ENCODE measurements around the gene POU2F1.

The POU2F1 gene

GRCh38 chr1:167456926-167457325, 236.2 kb downstream of the POU2F1 start:
- H3F3A ChIP-seq (ENCODE audit: insufficient read depth, low read length): peaks cover 21% of the 10 kb centered on the region

GRCh38 chr1:167457936-167458584, 237.4 kb downstream of the POU2F1 start:
- Histone ChIP-seq H3K27ac (ENCODE audit: low read length) (no peak overlapping the region), H3K4me2 (ENCODE audit: low read depth, low read length) (no peak overlapping the region), H3K9me3 (replicated peaks; ENCODE audit: insufficient read depth, low read length) (no peaks in the 10 kb centered on the region), H3K4me1 (ENCODE audit: low read length) (peaks cover 5% of the 10 kb centered on the region; the same call in 1 of the 2 replicates), H3F3A (ENCODE audit: insufficient read depth, low read length) (peaks cover 21% of the 10 kb centered on the region), H3K4me3 (ENCODE audit: low read length) (no peak overlapping the region), H3K9ac (ENCODE audit: low read length) (no peak overlapping the region), H3K36me3 (replicated peaks; ENCODE audit: insufficient read depth, low read length) (no peaks in the 10 kb centered on the region), H4K20me1 (ENCODE audit: insufficient read depth, low read length) (no peaks in the 10 kb centered on the region), H3K79me2 (ENCODE audit: low read length) (no peaks in the 10 kb centered on the region), H2AFZ (ENCODE audit: low read length) (no peak overlapping the region), H3K9me2 (replicated peaks; ENCODE audit: insufficient read depth, low read length) (no peaks in the 10 kb centered on the region), H3K27me3 (replicated peaks; ENCODE audit: insufficient read depth, low read length) (no peaks in the 10 kb centered on the region)
- no peak for TF ChIP-seq CTCF (IDR thresholded peaks at IDR 0.05; ENCODE audit: low read length)
- TF ChIP-seq EZH2phosphoT487 (IDR thresholded peaks at IDR 0.05; ENCODE audit: low read length): no peak
- no peak for TF ChIP-seq EZH2 (optimal IDR thresholded peaks at IDR 0.05; ENCODE audit: low read depth, low read length)
- no peak for DNase-seq

More at GRCh38 chr1:167456926-167457325, 236.2 kb downstream of the POU2F1 start:
- no peaks in the 10 kb centered on the region for H3K27me3 ChIP-seq (replicated peaks; ENCODE audit: insufficient read depth, low read length)
- H2AFZ ChIP-seq (ENCODE audit: low read length): no peak overlapping the region
- H3K9ac ChIP-seq (ENCODE audit: low read length): no peak overlapping the region
- no peaks in the 10 kb centered on the region for H3K9me3 ChIP-seq (replicated peaks; ENCODE audit: insufficient read depth, low read length)
- no peak overlapping the region for H3K27ac ChIP-seq (ENCODE audit: low read length)
- DNase-seq: no peak
- H4K20me1 ChIP-seq (ENCODE audit: insufficient read depth, low read length): no peaks in the 10 kb centered on the region
- TF ChIP-seq CTCF (IDR thresholded peaks at IDR 0.05; ENCODE audit: low read length): no peak
- no peak for TF ChIP-seq EZH2phosphoT487 (IDR thresholded peaks at IDR 0.05; ENCODE audit: low read length)
- no peak for TF ChIP-seq EZH2 (optimal IDR thresholded peaks at IDR 0.05; ENCODE audit: low read depth, low read length)
- H3K36me3 ChIP-seq (replicated peaks; ENCODE audit: insufficient read depth, low read length): no peaks in the 10 kb centered on the region
- no peaks in the 10 kb centered on the region for H3K79me2 ChIP-seq (ENCODE audit: low read length)
- no peak overlapping the region for H3K4me3 ChIP-seq (ENCODE audit: low read length)
- no peak overlapping the region for H3K4me2 ChIP-seq (ENCODE audit: low read depth, low read length)
- H3K4me1 ChIP-seq (ENCODE audit: low read length): peaks cover 5% of the 10 kb centered on the region; the same call in 1 of the 2 replicates
- H3K9me2 ChIP-seq (replicated peaks; ENCODE audit: insufficient read depth, low read length): no peaks in the 10 kb centered on the region

- Histone ChIP-seq H3K27me3 (replicated peaks; ENCODE audit: insufficient read depth, low read length) (no peaks in the 10 kb centered on the region), H3K9me2 (replicated peaks; ENCODE audit: insufficient read depth, low read length) (no peaks in the 10 kb centered on the region), H2AFZ (ENCODE audit: low read length) (no peak overlapping the region), H3K27ac (ENCODE audit: low read length) (no peak overlapping the region), H3F3A (ENCODE audit: insufficient read depth, low read length) (peaks cover 8% of the 10 kb centered on the region), H3K9me3 (replicated peaks; ENCODE audit: insufficient read depth, low read length) (no peaks in the 10 kb centered on the region), H3K4me1 (ENCODE audit: low read length) (peaks cover 5% of the 10 kb centered on the region; the same call in 1 of the 2 replicates), H3K4me2 (ENCODE audit: low read depth, low read length) (no peak overlapping the region), H3K4me3 (ENCODE audit: low read length) (no peak overlapping the region), H4K20me1 (ENCODE audit: insufficient read depth, low read length) (no peaks in the 10 kb centered on the region), H3K36me3 (replicated peaks; ENCODE audit: insufficient read depth, low read length) (no peaks in the 10 kb centered on the region), H3K79me2 (ENCODE audit: low read length) (no peaks in the 10 kb centered on the region), H3K9ac (ENCODE audit: low read length) (no peak overlapping the region)
- no peak for DNase-seq
- TF ChIP-seq EZH2phosphoT487 (IDR thresholded peaks at IDR 0.05; ENCODE audit: low read length) (no peak), CTCF (IDR thresholded peaks at IDR 0.05; ENCODE audit: low read length) (no peak), EZH2 (optimal IDR thresholded peaks at IDR 0.05; ENCODE audit: low read depth, low read length) (no peak)
Observed at GRCh38 chr1:167460836-167461235, 240.2 kb downstream of the POU2F1 start.
